G401 (cell line): ENCODE data around the gene SNAI3. TPM values are rescaled to one million over a fixed set of nuclear protein-coding genes. Genes with fewer than 3 reads are reported as not detected.

Source experiments
- DNase-seq: peaks from one replicate; pipeline ENCODE4 v3.0.0-alpha.2; 2015; ENCODE audit warnings: low spot score
- in situ Hi-C: cut with HindIII; loops from 2 replicates; pipeline ENCODE4 v1.10.0; 2016; ENCODE audit warnings: low sequenced_read_pairs, mixed read lengths
- total RNA-seq: library from RNA; depleted of rRNA; stranded (reverse); fragments of >200 nt; shearing (Covaris generic); gene quantifications from 2 replicates; pipeline ENCODE4 v1.2.3, GENCODE V29; 2014

Gene SNAI3
- total RNA-seq, 1 experiment from 2014 or later: 0.88 TPM

DNA sequence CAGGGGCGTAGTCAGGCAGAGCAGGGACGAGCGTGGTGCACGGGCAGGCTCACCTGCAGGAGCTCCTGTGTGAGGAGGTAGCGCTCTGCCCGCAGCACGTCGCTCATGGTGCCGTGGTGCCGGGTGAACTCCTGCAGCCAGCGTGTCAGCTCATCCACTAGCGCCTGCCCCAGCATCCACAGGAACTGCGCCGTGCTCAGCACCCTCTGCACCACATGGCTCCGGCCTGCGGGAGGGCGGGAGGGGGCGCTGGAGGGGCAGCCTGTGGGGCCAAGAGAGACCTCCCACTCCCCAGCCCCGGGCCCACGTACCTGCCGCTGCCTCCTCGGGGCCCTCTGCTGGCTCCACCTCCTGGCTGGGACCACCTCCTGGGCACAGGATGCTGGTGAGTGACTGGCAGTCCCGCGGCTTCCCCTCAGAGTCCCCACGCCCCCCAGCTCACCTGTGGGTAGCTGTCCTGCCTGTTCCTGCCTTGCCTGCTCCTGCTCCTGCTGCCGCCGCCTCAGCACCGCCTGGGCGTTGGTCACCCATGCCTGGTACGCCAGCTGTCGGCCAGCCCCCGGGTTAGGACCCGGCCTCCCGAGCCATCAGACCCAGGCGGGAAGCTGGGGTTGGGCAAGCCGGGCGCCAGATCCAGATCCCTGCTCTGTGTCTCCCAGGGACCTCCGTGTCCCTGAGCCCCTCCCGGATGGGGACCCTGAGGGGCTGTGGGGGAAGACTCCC, 36.6 kb upstream of the SNAI3 start:
- no peak for DNase-seq
- in situ Hi-C loops: no loop called here

DNA sequence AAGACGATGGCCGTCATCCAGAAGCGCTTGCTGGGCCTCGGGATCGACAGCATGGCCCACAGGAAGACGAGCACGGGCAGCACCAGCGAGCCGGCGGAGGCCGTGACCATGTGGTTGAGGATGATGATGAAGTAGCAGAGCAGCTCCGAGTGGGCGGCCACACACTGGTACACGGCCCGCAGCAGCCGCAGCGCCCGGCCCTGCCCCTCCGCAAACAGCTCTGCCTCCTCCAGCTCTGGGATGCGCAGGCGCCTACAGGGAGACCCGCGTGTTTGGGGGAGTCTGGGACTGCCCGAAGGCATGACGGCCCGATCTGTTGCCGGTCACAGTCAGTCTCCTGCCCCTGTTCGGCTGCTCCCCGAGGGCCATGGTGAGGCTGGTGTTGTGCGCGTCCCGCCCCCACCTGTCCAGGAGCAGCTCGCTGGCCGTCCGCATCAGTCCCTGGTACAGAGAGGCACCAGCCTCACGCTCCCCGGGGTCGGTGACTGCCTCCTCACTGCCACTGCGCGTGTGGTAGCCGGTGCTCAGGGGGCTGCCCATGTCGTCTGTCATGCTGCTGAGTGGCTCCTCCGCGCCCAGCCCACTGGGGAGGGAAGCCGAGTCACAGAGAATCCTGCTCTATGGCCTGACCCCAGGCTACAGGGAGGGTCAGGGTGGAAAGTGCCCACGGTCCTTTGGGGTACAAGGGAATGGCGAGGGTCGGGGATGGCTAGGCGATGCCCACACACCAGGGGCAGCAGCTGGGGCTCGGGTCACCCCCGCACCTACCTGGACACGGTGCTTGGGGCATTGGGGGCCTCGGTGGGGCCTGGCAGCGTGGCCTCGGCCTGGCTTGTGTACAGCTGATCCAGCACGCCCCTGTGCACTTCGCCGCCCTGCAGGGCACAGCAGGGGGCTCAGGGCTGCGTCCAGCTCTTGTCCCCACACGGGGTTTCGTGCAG, 35.8 kb upstream of the SNAI3 start:
- in situ Hi-C loops: no loop called here
- no peak for DNase-seq

DNA sequence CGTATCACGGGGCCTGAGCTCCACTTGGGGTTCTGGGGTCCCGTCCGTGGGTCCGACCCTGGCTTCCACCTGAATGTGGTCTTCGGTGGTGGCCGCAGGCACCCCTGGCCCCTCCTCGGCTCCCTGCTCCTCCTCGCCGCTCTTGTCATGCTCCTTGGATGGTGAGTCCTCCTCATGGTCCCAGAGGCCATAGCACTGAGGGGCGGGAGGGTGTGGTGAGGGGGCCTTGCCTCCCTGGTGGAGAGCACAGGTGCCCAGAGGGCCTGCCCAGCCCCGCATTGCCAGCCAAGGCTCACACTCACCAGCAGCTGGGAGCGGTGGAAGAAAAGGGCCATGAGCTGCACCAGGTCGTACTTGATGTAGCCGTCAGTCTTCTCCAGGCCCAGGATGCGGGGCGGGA, 34.9 kb upstream of the SNAI3 start:
- DNase-seq: no peak
- in situ Hi-C loops: no loop called here

DNA sequence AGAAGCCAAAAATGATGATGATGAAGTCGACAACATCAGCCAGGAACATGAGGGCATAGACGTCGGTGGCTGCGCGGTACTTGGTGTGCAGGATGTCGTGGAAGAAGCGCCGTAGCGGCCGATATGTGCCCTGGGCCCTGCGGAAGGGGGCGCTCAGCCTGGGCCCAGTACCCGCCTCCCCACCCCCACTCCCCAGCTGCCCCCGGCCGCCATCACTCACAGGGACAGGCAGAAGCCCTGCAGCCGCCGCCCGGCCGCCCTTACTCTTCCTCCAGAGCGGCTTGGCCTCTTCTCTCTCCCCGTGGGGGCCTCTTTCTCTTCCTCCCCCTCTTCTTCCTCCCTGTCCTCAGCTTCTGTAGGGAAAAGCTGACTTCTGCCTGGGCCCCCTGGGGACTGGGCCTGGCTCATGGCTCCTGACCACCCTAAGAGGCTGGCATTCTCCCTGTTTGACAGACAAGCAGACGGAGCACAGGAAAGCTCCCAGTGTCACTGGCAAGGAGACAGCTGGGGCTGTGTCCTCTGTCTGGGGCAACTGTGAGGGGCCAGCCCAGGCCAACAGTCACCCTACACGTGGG, 34.2 kb upstream of the SNAI3 start:
- in situ Hi-C loops: no loop called here
- no peak for DNase-seq

DNA sequence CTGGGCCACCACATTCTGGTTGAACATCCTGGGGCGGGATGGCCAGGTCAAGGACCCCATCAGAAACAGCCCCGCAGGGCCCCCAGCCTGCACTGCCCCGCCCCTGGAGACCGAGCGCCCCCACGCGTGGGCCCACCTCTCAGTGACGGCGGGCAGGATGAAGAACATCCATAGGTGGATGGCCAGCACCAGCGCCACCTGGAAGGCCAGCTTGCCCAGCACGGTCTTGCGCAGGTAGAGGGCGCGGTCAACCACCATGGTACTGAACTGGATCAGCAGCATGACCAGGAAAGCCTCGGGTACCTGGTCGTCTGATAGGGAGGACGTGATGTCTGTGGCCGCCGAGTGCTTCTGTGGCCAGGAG, 33.6 kb upstream of the SNAI3 start:
- in situ Hi-C loops: no loop called here

GRCh38 chr16:88719267-88719932, 33.1 kb upstream of the SNAI3 start:
- in situ Hi-C loops: no loop called here
- peak; percentile 27 for DNase-seq

More for the DNA sequence above, 33.6 kb upstream of the SNAI3 start:
- no peak for DNase-seq

DNA sequence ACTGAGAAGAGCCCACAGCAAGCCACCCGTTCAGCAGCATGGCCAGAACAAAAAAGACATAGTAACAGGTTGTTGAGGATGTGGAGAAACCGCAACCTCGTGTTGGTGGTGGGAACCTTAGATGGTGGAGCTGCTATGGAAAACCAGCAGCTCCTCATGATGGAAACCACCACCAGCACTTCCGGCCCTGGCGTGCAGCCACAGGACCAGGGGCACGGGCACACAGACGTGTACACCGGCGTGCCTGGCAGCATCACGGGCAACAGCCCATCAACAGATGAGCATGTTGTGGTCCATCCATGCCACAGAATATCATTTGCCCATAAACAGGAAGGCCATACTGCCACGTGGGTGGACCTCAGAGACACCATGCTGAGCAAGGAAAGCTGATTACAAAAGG, 31.9 kb upstream of the SNAI3 start:
- in situ Hi-C loops: no loop called here
- DNase-seq: no peak

DNA sequence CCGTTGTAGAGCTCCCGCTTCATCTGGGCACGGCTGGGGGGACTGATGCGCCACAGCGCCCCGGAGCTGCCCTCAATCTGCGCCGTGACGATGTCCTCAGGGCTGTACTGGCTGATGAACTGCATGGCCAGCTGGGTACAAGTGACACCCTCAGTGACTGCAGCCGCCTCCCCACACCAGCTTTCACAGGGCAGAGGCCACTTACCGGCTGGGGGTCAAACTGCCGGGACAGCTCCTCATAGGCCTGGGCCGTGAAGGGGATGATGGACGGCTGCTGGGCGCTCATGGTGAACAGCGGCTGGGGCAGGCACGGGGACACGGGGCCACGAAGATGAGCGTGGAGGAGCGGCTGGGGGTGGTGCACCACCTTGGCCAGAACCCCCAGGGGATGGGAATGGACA, 30.3 kb upstream of the SNAI3 start:
- DNase-seq: no peak
- in situ Hi-C loops: no loop called here

GRCh38 chr16:88716201-88716600, 29.9 kb upstream of the SNAI3 start:
- DNase-seq: no peak
- in situ Hi-C loops: no loop called here

DNA sequence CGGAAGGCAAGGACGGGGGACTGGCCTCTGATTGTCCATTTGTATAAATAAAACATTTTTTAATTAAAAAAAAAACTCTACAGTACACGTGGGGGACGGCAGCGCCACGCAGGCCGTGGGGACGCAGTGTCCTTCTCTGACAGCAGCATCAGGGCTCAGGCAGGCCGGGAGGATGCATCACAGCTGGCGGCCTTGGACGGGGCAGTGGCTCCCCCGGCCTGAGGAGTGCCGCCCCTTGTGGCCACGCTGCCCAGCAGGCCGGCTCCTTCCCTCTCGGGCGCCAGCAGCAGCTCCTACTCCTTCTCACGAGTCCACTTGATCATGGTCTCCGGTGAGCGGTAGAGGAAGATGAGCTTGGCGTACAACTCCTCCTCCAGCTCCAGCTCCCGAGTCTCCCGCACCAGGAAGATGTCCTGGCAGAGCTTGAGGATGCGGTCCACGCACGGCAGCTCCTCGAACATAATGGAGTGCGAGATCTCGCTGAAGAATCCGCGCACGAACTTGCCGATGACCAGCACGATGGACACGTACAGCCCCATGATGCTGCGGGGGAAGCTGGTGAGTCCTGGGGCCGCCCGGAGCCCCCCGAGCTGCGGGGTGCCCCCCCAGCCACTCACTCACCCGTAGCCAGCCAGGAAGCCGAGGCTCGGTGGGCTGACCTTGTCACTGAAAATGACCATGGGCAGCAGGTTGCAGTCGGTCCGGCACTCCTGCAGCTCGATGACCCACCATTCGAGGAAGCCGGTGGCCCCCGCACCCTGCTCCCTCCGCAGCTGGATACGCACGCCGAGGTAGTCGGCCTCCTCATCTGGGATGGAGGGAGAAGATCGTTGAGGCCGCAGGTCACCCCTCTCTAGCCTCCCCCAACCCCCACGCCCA, 29.2 kb upstream of the SNAI3 start:
- DNase-seq: no peak
- in situ Hi-C loops: no loop called here

DNA sequence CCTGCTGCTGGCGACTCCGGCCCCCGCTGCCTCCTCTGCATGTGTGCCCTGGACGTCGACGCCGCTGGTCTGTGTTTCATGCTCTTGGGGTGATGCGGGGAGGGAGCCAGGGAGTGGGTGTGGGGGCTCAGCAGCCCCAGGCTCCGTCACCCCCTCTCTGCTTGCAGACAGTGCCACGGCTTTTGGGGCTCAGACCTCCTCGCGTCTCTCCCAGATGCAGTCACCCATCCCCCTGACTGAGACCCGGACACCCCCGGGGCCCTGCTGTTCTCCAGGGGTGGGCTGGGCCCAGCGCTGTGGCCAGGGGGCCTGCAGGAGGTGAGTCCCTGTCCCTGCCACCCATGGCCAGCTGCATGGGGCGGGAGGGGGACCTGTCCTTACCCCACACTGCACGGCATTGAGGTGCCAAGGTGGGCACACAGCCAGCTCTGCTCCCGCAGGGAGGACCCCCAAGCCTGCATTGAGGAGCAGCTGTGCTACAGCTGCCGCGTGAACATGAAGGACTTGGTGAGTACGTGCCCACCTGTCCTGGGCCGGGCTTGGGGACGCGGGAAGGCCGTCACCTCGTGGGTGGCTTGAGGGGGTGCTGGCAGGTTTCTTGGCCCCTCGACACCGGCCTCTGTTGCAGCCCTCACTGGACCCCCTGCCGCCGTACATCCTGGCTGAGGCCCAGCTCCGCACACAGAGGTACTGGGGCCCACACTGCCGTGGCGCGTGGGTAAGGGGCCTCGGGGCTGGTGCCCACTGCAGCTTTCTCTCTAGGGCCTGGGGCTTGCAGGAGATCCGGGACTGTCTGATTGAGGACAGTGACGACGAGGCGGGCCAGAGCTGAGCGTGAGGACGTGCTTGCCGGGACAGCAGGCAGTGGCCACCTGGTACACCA, 28.4 kb upstream of the SNAI3 start:
- in situ Hi-C loops: no loop called here

GRCh38 chr16:88713568-88714419, 27.5 kb upstream of the SNAI3 start:
- in situ Hi-C loops: no loop called here
- no peak for DNase-seq

More for the DNA sequence above, 28.4 kb upstream of the SNAI3 start:
- DNase-seq: no peak

- no peak for DNase-seq
These were observed 26.7 kb upstream of the SNAI3 start for GRCh38 chr16:88713054-88713453.

DNA sequence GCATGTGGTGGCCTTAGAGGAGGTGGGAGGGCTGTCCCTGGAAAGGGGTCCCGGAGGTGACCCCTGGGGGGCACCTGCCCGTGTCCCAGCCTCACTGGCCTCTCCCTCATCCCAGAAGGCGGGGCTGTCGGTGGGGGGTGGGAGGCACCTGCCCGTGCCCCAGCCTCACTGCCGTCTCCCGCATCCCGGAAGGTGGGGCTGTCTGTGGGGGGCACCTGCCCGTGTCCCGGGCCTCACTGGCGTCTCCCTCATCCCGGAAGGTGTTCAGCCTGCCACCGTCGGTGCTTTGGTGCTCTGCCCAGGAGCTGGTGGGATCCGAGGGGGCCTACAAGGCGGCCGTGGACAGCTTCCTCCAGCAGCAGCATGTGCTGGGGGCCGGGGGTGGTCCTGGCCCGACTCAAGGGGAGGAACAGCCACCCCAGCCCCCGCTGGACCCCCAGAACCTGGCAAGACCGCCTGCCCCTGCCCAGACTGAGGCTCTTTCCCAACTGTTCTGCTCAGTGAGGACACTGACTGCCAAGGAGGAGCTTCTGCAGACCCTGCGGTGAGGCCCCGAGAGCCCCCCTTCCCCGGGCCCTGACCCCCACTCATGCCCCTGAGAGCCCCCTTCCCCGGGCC, 26.2 kb upstream of the SNAI3 start:
- DNase-seq: no peak
- in situ Hi-C loops: no loop called here

More at GRCh38 chr16:88713054-88713453, 26.7 kb upstream of the SNAI3 start:
- in situ Hi-C loops: no loop called here

DNA sequence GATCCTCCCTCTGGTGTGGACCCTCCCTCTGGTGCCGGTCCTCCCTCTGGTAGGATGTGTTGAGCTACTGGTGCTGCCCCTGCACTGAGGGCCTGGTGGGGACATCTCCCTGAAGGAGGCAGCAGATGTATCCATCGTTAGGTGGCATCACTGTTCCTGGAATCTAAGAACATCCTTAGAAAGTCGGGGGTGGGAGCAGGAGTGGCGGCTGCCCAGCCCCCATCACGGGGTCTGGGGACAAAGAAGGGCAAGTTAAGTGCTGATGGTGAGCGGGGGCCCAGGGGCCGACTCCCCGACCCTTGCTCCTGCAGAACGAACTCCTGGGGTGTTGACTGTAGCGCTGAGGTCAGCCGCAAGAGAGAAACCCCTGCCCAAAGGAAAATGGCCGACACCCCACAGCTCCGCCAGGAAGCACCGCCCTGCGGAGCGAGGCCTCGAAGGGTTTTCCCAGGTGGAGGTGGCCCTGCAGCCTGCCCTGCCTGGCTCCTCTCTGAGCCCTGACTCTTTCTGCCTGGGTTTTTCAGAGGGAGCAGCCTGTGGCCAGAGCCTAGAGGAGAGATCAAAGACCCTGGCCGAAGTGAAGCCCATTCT, 25.5 kb upstream of the SNAI3 start:
- no peak for DNase-seq

DNA sequence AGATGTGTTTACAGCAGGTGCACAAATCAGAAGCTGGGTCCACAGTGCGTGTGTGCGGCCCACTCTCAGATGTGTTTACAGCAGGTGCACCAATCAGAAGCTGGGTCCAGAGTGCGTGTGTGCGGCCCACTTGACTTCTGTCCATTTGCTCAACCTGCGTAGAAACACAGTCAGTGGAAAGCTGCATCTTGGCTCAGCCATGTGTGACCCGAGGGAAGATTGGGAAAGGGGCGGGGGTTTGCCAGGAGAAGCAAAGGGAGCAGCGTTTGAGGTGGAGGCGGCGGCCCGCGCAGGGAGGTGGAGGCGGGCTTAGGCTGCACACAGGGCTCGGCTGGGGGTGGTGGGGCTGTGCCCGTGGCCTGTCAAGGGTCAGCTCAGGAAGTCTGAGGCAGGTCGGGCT, 24.2 kb upstream of the SNAI3 start:
- in situ Hi-C loops: no loop called here
- DNase-seq: no peak

More for the DNA sequence above, 25.5 kb upstream of the SNAI3 start:
- in situ Hi-C loops: no loop called here
